ENCODE data around the gene TCEANC.

DNA sequence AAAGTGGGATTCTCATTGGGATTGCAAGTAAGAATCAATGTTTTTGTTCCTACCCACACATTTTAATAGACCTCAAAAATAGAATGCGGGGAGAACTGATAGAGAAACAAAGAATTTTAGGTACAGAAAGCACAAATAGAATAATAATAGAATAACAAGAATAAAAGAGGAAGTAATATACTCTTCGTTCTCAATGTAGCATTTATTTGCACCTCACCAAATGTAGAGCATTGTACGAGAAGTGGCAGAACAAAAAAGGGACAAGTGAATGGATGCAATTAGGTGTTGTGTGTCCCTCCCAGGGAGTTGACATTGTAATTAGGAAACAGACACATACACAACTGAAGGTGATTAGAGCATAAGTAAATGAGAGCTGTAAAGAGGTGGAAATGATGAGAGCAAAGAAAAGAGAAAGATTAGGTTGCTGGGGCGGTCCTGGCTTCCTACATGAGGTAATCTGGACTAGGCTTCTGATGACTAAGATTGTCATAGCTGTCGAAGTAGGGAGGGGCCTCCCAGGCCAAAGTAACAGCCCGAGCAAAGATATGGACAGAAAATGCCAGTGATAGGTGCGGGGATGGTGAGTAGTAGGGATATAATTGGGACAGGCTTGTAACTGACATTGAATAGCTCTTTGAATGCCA lies 46.4 kb downstream of the TCEANC start:
- TF ChIP-seq, protein P1, sequence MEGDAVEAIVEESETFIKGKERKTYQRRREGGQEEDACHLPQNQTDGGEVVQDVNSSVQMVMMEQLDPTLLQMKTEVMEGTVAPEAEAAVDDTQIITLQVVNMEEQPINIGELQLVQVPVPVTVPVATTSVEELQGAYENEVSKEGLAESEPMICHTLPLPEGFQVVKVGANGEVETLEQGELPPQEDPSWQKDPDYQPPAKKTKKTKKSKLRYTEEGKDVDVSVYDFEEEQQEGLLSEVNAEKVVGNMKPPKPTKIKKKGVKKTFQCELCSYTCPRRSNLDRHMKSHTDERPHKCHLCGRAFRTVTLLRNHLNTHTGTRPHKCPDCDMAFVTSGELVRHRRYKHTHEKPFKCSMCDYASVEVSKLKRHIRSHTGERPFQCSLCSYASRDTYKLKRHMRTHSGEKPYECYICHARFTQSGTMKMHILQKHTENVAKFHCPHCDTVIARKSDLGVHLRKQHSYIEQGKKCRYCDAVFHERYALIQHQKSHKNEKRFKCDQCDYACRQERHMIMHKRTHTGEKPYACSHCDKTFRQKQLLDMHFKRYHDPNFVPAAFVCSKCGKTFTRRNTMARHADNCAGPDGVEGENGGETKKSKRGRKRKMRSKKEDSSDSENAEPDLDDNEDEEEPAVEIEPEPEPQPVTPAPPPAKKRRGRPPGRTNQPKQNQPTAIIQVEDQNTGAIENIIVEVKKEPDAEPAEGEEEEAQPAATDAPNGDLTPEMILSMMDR (conservative IDR thresholded peaks at IDR 0.05; ENCODE audit: low read depth, low read length): no peak
- no peak for TF ChIP-seq EZH2 (IDR thresholded peaks at IDR 0.05; ENCODE audit: borderline replicate concordance, low read depth, low read length, poor library complexity, severe bottlenecking)
